A673 (cell line): ENCODE measurements around the gene NAALADL2. TPM values are rescaled to one million over a fixed set of nuclear protein-coding genes. Genes with fewer than 3 reads are reported as not detected.

Experiments used
- BruUV-seq: library from RNA; stranded (reverse); fragments of 400-500 nt; replicated peaks from 2 replicates; lab custom pipeline; 2021; lab: Mats Ljungman, UMichigan
- CTCF ChIA-PET: fragments of 300-600 bp; sonication (Branson Sonifier 250); formaldehyde crosslinking; loops from one replicate; lab custom pipeline; 2022; ENCODE audit warnings: antibody characterized with exemption; lab: Charles Lee
- POLR2A ChIA-PET: fragments of 300-600 bp; sonication (Branson Sonifier 250); formaldehyde crosslinking; loops from one replicate; lab custom pipeline; 2022; ENCODE audit warnings: antibody characterized with exemption; ENCODE audit not compliant: low non-redundant PET; lab: Charles Lee
- DNase-seq: peaks from one replicate; pipeline ENCODE4 v3.0.0-alpha.2; 2015; ENCODE audit warnings: low spot score
- H3K27ac ChIP-seq: fragments of 200-600 bp; sonication (generic); 2 replicates; pipeline ENCODE4 v1.5.1; 2016; ENCODE audit warnings: mixed run types, low read depth, mild to moderate bottlenecking, mixed read lengths, antibody characterized with exemption, low read length; ENCODE audit not compliant: poor library complexity, severe bottlenecking
- H3K27me3 ChIP-seq: fragments of 200-600 bp; sonication (generic); replicated peaks from 2 replicates; pipeline ENCODE4 v1.6.1; 2017; ENCODE audit warnings: mixed run types, low read depth, mild to moderate bottlenecking, mixed read lengths, antibody characterized with exemption, low read length; ENCODE audit not compliant: insufficient read depth, poor library complexity
- H3K36me3 ChIP-seq: fragments of 200-600 bp; sonication (generic); 2 replicates; pipeline ENCODE4 v1.6.1; 2016; ENCODE audit warnings: mixed run types, mild to moderate bottlenecking, mixed read lengths, antibody characterized with exemption, low read length; ENCODE audit not compliant: insufficient read depth, poor library complexity, severe bottlenecking
- H3K4me1 ChIP-seq: fragments of 200-600 bp; sonication (generic); 2 replicates; pipeline ENCODE4 v1.6.1; 2017; ENCODE audit warnings: mixed run types, mild to moderate bottlenecking, mixed read lengths, antibody characterized with exemption, low read length; ENCODE audit not compliant: insufficient read depth, poor library complexity, severe bottlenecking
- H3K4me3 ChIP-seq: fragments of 200-600 bp; sonication (generic); 2 replicates; pipeline ENCODE4 v1.5.1; 2016; ENCODE audit warnings: low read depth, mixed run types, mild to moderate bottlenecking, mixed read lengths, low read length; ENCODE audit not compliant: poor library complexity, severe bottlenecking
- H3K9me3 ChIP-seq: fragments of 200-600 bp; sonication (generic); 2 replicates; pipeline ENCODE4 v1.6.1; 2016; ENCODE audit warnings: mixed run types, low read depth, mild to moderate bottlenecking, mixed read lengths, antibody characterized with exemption, low read length; ENCODE audit not compliant: poor library complexity, severe bottlenecking
- CTCF ChIP-seq: fragments of 300-800, 200-600 bp; sonication (generic); conservative IDR thresholded peaks from 2 replicates; pipeline ENCODE4 v1.5.1; 2017; ENCODE audit warnings: low read depth, mild to moderate bottlenecking, antibody characterized with exemption, low read length, moderate library complexity, mixed read lengths
- EZH2 ChIP-seq: fragments of 200-600 bp; sonication (generic); IDR thresholded peaks from 2 replicates; pipeline ENCODE4 v1.6.1; 2017; ENCODE audit warnings: borderline replicate concordance, low read depth, mild to moderate bottlenecking, mixed read lengths, antibody characterized with exemption, low read length; ENCODE audit not compliant: poor library complexity, severe bottlenecking
- intact Hi-C: fragments of 100-400 bp; cut with micrococcal nuclease; formaldehyde crosslinking; loops from one replicate; pipeline ENCODE4 v1.10.0; 2022; ENCODE audit not compliant: unreplicated experiment
- total RNA-seq: library from RNA; stranded (reverse); gene quantifications from 2 replicates; pipeline ENCODE4 v1.2.3, GENCODE V29; 2021

The NAALADL2 gene
- total RNA-seq, 1 experiment from 2014 or later = 0.64 TPM

DNA sequence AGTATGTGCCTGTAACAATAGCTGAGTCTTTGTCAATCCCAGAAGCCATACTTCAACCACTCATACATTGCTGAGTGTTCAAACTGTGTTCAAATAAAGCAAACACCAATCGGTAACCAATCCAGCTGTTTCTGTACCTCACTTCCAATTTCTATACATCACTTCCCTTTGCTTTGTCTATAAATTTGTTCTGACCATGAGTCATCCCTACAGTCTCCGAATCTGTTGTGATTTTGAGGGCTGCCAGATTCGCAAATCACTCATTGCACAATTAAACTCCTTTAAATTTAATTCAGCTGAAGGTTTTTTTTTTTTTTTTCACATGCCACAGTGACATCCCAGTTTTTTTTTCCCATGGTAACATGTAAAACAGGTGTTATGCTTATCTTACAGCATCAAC is 870.3 kb downstream of the NAALADL2 start:
- DNase-seq = peak; percentile 4
- CTCF ChIA-PET = no interaction called here
- H3K36me3 ChIP-seq = no peaks in the 10 kb centered on the region
- H3K4me3 ChIP-seq = no peak overlapping the region
- no peaks in the 10 kb centered on the region for H3K27me3 ChIP-seq
- no peak overlapping the region for H3K27ac ChIP-seq
- BruUV-seq = no TSS peak
- no peaks in the 10 kb centered on the region for H3K4me1 ChIP-seq
- H3K9me3 ChIP-seq = no peaks in the 10 kb centered on the region
- no peak for TF ChIP-seq CTCF
- TF ChIP-seq EZH2 = no peak
- intact Hi-C loops = no loop called here
- POLR2A ChIA-PET = no interaction called here

GRCh38 chr3:175731543-175731942 is 872.4 kb downstream of the NAALADL2 start:
- Histone ChIP-seq H3K4me3 (no peak overlapping the region), H3K27me3 (no peaks in the 10 kb centered on the region), H3K27ac (no peak overlapping the region), H3K36me3 (no peaks in the 10 kb centered on the region), H3K9me3 (no peaks in the 10 kb centered on the region), H3K4me1 (no peaks in the 10 kb centered on the region)
- ChIA-PET CTCF (no interaction called here), POLR2A (no interaction called here)
- no TSS peak for BruUV-seq
- intact Hi-C loops = no loop called here
- TF ChIP-seq CTCF = no peak
- TF ChIP-seq EZH2 = no peak
- DNase-seq = no peak

DNA sequence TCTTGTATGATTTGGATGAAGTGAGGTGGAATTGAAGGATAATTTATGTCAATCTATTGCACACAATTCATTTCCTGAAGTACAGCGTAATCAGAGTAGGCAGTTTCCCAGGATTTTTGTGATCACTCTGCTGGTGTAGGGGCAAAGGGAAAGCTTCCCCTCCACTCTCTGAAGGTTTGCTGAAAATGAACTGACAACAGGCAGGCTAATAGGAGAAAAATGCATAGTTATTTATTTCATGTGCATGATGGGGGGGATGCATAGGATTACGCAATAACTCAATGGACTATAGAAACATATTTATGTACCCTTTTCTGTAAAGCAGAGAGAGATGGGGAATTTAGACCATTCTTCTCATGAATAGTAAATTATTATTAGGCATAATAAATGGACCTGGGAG is 872.9 kb downstream of the NAALADL2 start:
- Histone ChIP-seq H3K36me3 (no peaks in the 10 kb centered on the region), H3K4me1 (no peaks in the 10 kb centered on the region), H3K9me3 (no peaks in the 10 kb centered on the region), H3K4me3 (no peak overlapping the region), H3K27me3 (no peaks in the 10 kb centered on the region), H3K27ac (no peak overlapping the region)
- intact Hi-C loops = no loop called here
- POLR2A ChIA-PET = no interaction called here
- no peak for DNase-seq
- CTCF ChIA-PET = no interaction called here
- no TSS peak for BruUV-seq
- TF ChIP-seq CTCF (no peak), EZH2 (no peak)
